Muscle layer of duodenum (tissue), 2 donors: Measurements from ENCODE around the gene SNX25.

ENCODE experiments used
- H3K27ac ChIP-seq: one replicate; pipeline ENCODE4 v1.7.0; 2013; ENCODE audit warnings: mild to moderate bottlenecking, low read length
- H3K27me3 ChIP-seq: one replicate; pipeline ENCODE4 v1.7.0; 2013; ENCODE audit warnings: low read depth, mild to moderate bottlenecking, control low read depth, low read length
- H3K36me3 ChIP-seq, 2 donors: one replicate each; pipeline ENCODE4 v1.7.0; 2013; ENCODE audit warnings: low read length in 2 of 2, control low read depth in 1 of 2, mild to moderate bottlenecking in 1 of 2; ENCODE audit not compliant: insufficient read depth in 2 of 2, control insufficient read depth in 1 of 2
- H3K4me1 ChIP-seq, 2 donors: one replicate each; pipeline ENCODE4 v1.7.0; 2013; ENCODE audit warnings: low read length in 2 of 2, mild to moderate bottlenecking in 2 of 2, control low read depth in 1 of 2, moderate library complexity in 1 of 2; ENCODE audit not compliant: insufficient read depth in 2 of 2, control insufficient read depth in 1 of 2
- H3K4me3 ChIP-seq, 2 donors: one replicate each; pipeline ENCODE4 v1.7.0; 2013; ENCODE audit warnings: low read length in 2 of 2, low read depth in 1 of 2, mild to moderate bottlenecking in 1 of 2
- H3K9me3 ChIP-seq, 2 donors: one replicate each; pipeline ENCODE4 v1.7.0; 2013; ENCODE audit warnings: low read length in 2 of 2, control low read depth in 1 of 2, mild to moderate bottlenecking in 1 of 2; ENCODE audit not compliant: control insufficient read depth in 1 of 2
- donor health status: healthy.

Gene SNX25

GRCh38 chr4:185332575-185333464 is 123.4 kb downstream of the SNX25 start:
- Histone ChIP-seq H3K9me3 (no peaks in the 10 kb centered on the region), H3K27me3 (no peaks in the 10 kb centered on the region), H3K4me1 (no peaks in the 10 kb centered on the region), H3K27ac (no peak overlapping the region), H3K36me3 (peaks cover 0 to 4% of the 10 kb centered on the region in 2 donors), H3K4me3 (no peak overlapping the region)

DNA sequence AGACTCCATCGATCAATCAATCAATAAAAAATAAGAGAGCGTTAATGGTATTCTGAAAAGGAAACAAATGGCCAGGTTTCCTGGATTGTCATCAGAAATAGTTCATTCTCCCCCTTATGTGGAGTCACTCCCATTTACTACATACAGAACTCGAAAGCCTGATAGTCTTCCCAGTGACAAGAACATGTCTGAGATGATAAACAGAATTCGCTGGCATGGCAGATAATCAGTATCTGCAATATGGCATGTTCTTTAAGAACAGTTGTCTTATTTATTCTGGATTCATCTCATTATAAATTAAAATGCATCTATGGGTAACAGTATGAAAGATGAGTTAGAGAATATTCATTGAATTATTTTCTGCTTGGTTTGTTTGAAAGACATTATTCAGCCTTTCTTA is 124.9 kb downstream of the SNX25 start:
- Histone ChIP-seq H3K27me3 (no peaks in the 10 kb centered on the region), H3K4me3 (no peak overlapping the region), H3K27ac (no peak overlapping the region), H3K36me3 (peaks cover 0 to 4% of the 10 kb centered on the region in 2 donors), H3K4me1 (no peaks in the 10 kb centered on the region), H3K9me3 (no peaks in the 10 kb centered on the region)

DNA sequence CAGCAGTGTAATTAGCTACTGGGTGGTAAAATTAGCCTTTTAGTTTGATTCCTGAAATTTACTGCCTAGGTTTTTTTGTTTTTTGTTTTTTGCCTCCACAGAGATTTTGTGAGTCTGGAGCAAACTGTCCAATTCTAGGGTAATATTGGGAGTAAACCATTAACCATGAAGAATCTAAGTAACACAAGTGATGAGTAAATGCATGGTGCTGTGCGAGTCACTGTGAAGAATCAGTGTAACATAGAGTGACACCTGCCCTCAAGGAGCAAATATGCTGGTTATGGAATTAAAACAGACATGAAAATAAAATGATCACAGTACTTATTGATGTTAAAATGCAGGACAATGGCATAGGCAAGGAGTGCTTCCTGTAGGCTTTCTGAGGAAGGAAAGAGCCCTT is 126.2 kb downstream of the SNX25 start:
- no peak overlapping the region for H3K27ac ChIP-seq

GRCh38 chr4:185339941-185340340 is 130.5 kb downstream of the SNX25 start:
- peaks cover 6 to 11% of the 10 kb centered on the region in 2 donors for H3K36me3 ChIP-seq
- no peaks in the 10 kb centered on the region for H3K9me3 ChIP-seq
- no peak overlapping the region for H3K27ac ChIP-seq
- H3K4me1 ChIP-seq, result peaks cover 0 to 5% of the 10 kb centered on the region in 2 donors
- no peak overlapping the region for H3K4me3 ChIP-seq
- H3K27me3 ChIP-seq, result no peaks in the 10 kb centered on the region

More for the DNA sequence above, 126.2 kb downstream of the SNX25 start:
- Histone ChIP-seq H3K36me3 (peaks cover 3 to 10% of the 10 kb centered on the region in 2 donors), H3K4me1 (no peaks in the 10 kb centered on the region), H3K9me3 (no peaks in the 10 kb centered on the region), H3K4me3 (no peak overlapping the region), H3K27me3 (no peaks in the 10 kb centered on the region)

GRCh38 chr4:185341377-185341776 is 132.0 kb downstream of the SNX25 start:
- H3K9me3 ChIP-seq, result no peaks in the 10 kb centered on the region
- no peak overlapping the region for H3K27ac ChIP-seq
- peaks cover 6 to 11% of the 10 kb centered on the region in 2 donors for H3K36me3 ChIP-seq
- no peaks in the 10 kb centered on the region for H3K27me3 ChIP-seq
- peaks cover 0 to 8% of the 10 kb centered on the region in 2 donors for H3K4me1 ChIP-seq
- H3K4me3 ChIP-seq, result no peak overlapping the region

GRCh38 chr4:185341841-185342240 is 132.4 kb downstream of the SNX25 start:
- Histone ChIP-seq H3K9me3 (no peaks in the 10 kb centered on the region), H3K27ac (no peak overlapping the region), H3K4me3 (no peak overlapping the region), H3K4me1 (peaks cover 0 to 8% of the 10 kb centered on the region in 2 donors), H3K36me3 (peaks cover 6 to 11% of the 10 kb centered on the region in 2 donors), H3K27me3 (no peaks in the 10 kb centered on the region)

DNA sequence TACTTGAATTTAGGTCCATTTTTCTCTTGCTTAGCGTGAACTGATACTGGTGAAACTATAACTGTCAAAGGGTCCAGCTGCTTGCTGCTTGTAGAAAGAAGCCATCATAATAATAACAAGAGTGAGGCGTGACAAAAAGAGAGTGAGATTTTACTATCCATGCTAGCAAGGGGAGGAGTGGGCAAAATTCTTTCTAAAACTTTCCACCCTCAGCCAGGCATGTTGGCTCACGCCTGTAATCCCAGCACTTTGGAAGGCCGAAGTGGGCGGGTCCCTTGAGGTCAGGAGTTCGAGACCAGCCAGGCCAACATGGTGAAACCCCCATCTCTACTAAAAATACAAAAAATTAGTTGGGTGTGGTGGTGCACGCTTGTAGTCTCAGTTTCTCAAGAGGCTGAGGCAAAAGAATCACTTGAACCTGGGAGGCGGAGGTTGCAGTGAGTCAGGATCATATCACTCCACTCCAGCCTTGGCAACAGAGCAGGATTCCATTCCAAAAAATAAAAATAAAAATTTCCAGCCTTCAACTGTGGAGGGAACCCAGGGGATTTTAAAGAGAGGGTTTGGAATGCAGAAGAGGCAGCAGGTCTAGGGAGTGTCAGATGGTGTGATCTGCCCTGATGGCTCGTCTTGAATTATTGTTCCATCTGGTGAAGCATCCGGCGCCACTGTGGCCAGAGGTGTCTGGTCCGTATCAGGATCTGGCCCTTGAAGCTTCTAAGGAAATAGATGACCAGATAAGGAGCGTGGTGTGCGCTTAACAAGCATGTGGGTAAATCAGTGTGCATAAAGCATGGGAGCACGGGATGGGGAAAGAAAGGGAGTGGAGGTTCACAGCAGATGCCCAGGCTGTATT is 134.6 kb downstream of the SNX25 start:
- Histone ChIP-seq H3K27ac (peak overlapping the region; percentile 70), H3K4me1 (peaks cover 0 to 8% of the 10 kb centered on the region in 2 donors), H3K9me3 (no peaks in the 10 kb centered on the region), H3K36me3 (peaks cover 6 to 11% of the 10 kb centered on the region in 2 donors), H3K27me3 (no peaks in the 10 kb centered on the region), H3K4me3 (peak overlapping the region in 1 of 2 donors; percentile 1)

DNA sequence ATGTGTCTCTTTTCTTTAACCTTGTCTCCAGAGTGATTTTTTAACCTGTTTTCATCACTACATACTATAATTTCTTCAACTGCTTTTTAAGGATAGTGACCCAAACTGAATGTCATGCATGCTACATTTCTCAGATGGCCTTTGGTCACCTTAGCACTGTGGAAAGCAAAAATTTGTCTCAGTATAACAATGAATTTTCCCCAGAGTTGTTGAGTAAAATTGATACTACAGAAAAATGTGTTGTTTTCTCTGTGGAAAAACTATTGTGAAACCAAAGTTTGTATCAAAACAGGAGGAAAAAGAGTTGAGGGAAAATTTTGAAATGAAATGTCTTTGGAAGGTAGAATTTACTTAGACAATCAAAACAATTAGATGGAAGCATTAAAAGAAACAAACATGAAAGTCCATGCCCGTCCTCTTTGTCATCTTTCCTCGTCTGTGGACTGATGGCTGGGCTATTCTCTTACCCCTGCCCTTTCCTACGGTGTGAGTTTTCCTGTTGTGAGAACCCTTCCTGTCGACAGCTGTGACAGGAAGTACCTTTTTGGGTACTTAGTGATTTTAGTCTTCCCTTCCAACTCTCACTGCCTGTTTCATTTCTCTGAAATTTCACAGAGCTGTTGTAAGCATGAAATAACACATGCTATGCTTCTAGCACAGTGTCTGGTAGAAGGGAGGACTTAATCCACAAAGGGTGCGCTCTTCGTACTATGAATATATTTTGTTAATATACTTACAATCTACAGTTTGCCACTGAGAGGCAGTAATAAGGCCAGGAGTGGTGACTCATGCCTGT is 135.5 kb downstream of the SNX25 start:
- Histone ChIP-seq H3K27ac (peak overlapping the region; percentile 70), H3K4me1 (peaks cover 0 to 8% of the 10 kb centered on the region in 2 donors), H3K4me3 (peak overlapping the region in 1 of 2 donors; percentile 1), H3K36me3 (peaks cover 4 to 11% of the 10 kb centered on the region in 2 donors), H3K9me3 (no peaks in the 10 kb centered on the region), H3K27me3 (no peaks in the 10 kb centered on the region)

DNA sequence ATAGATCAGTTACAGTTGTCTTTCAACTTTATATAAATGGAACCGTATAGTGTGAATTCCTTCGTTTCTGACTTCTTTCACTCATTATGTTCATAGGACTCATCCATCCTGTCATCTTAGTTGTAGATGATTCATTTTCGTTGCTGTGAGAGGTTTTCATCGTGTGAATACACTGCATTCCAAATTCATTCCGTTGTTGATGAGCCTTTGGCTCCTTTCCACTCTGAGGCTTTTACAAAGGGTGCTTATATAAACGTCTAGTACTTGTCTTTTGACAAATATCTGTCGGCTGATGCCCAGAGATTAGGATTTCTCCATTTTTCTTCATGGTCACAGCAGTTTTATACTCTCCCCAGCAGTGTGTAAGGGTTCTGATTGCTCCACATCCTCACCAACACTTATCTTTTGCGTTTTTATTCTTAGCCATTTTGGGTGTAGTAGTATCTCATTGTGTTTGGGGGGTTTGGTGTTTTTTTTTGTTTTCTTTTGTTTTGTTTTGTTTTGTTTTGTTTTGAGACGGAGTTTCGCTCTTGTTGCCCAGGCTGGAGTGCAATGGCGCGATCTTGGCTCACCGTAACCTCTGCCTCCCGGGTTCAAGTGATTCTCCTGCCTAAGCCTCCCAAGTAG is 137.7 kb downstream of the SNX25 start:
- Histone ChIP-seq H3K27me3 (no peaks in the 10 kb centered on the region), H3K4me1 (peaks cover 0 to 8% of the 10 kb centered on the region in 2 donors), H3K36me3 (peaks cover 4 to 5% of the 10 kb centered on the region in 2 donors), H3K27ac (no peak overlapping the region), H3K9me3 (no peaks in the 10 kb centered on the region), H3K4me3 (no peak overlapping the region)

DNA sequence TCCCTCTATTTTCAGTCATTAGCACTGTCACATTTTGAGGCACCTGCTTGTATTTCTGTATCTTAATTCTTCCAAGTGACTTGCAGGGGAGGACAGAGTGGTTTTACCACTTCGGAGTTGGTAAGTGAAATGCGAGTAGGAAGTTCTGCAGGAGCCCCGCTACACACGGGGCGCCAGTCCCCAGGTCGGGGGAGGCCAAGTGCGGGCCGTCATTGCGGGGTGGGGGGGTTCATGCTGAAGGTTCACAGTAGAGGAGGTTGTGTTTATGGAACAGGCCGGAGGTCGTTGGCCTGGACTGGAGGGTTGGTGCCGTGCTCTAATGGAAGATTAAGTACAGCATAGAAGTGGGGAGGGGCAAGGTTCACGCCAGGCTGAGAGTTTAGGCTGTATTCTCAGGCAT is 142.3 kb downstream of the SNX25 start:
- H3K36me3 ChIP-seq, result peaks cover 17 to 21% of the 10 kb centered on the region in 2 donors

More for the DNA sequence above, 142.3 kb downstream of the SNX25 start:
- no peak overlapping the region for H3K27ac ChIP-seq
- no peaks in the 10 kb centered on the region for H3K9me3 ChIP-seq
- no peak overlapping the region for H3K4me3 ChIP-seq
- H3K4me1 ChIP-seq, result no peaks in the 10 kb centered on the region
- H3K27me3 ChIP-seq, result no peaks in the 10 kb centered on the region
